Subcutaneous abdominal adipose tissue (tissue), 5 donors: ENCODE measurements around the gene PKP3.

Source experiments
- H3K27ac ChIP-seq: one replicate; pipeline ENCODE4 v1.7.0; 2013; ENCODE audit warnings: low read depth, mild to moderate bottlenecking, inconsistent platforms, low read length, moderate library complexity
- H3K27me3 ChIP-seq, 5 donors: one replicate each; pipeline ENCODE4 v1.7.0; 2013; ENCODE audit warnings: low read length in 5 of 5, inconsistent platforms in 1 of 5; ENCODE audit not compliant: control insufficient read depth in 5 of 5, insufficient read depth in 4 of 5
- H3K36me3 ChIP-seq, 5 donors: one replicate each; pipeline ENCODE4 v1.7.0; 2013; ENCODE audit warnings: low read length in 5 of 5; ENCODE audit not compliant: control insufficient read depth in 5 of 5, insufficient read depth in 5 of 5
- H3K4me1 ChIP-seq, 5 donors: one replicate each; pipeline ENCODE4 v1.7.0; 2013; ENCODE audit warnings: low read length in 5 of 5, mild to moderate bottlenecking in 3 of 5, moderate library complexity in 1 of 5; ENCODE audit not compliant: control insufficient read depth in 5 of 5, insufficient read depth in 5 of 5
- H3K4me3 ChIP-seq, 5 donors: one replicate each; pipeline ENCODE4 v1.7.0; 2013; ENCODE audit warnings: low read length in 5 of 5, low read depth in 1 of 5
- H3K9ac ChIP-seq, 5 donors: one replicate each; pipeline ENCODE4 v1.7.0; 2013; ENCODE audit warnings: low read length in 5 of 5, mild to moderate bottlenecking in 4 of 5, moderate library complexity in 3 of 5
- H3K9me3 ChIP-seq, 5 donors: one replicate each; pipeline ENCODE4 v1.7.0; 2013; ENCODE audit warnings: low read length in 5 of 5; ENCODE audit not compliant: control insufficient read depth in 5 of 5
- donor health status: healthy.
- donor health status: healthy.
- donor health status: healthy.
- donor health status: healthy.
- donor health status: healthy.

Gene PKP3

GRCh38 chr11:453564-453963 lies 59.6 kb downstream of the PKP3 start:
- H3K9ac ChIP-seq = no peak overlapping the region
- no peaks in the 10 kb centered on the region for H3K27me3 ChIP-seq
- peaks cover 0 to 37% (median 17%) of the 10 kb centered on the region in 5 donors for H3K36me3 ChIP-seq
- no peaks in the 10 kb centered on the region for H3K9me3 ChIP-seq
- H3K4me1 ChIP-seq = peaks cover 2 to 35% (median 29%) of the 10 kb centered on the region in 5 donors
- no peak overlapping the region for H3K4me3 ChIP-seq
- no peak overlapping the region for H3K27ac ChIP-seq

GRCh38 chr11:454043-454442 lies 60.0 kb downstream of the PKP3 start:
- H3K36me3 ChIP-seq = peaks cover 0 to 37% (median 17%) of the 10 kb centered on the region in 5 donors
- H3K4me1 ChIP-seq = peaks cover 2 to 30% (median 26%) of the 10 kb centered on the region in 5 donors
- H3K27ac ChIP-seq = no peak overlapping the region
- H3K27me3 ChIP-seq = no peaks in the 10 kb centered on the region
- H3K9ac ChIP-seq = no peak overlapping the region
- H3K4me3 ChIP-seq = no peak overlapping the region
- H3K9me3 ChIP-seq = no peaks in the 10 kb centered on the region
